Effector memory CD4-positive, alpha-beta T cell (primary cell): ENCODE results near the gene CCNO.

Experiments used
- DNase-seq, 3 donors: peaks; one replicate each; pipeline ENCODE4 v3.0.0-alpha.2; 2020
- H3K27ac ChIP-seq: 2 replicates; pipeline ENCODE4 v1.7.0; 2013; ENCODE audit warnings: mild to moderate bottlenecking, low read length, moderate library complexity; ENCODE audit not compliant: insufficient read depth, poor library complexity, severe bottlenecking
- H3K27me3 ChIP-seq: replicated peaks from 2 replicates; pipeline ENCODE4 v1.7.0; 2013; ENCODE audit warnings: mild to moderate bottlenecking, low read length; ENCODE audit not compliant: insufficient read depth, control insufficient read depth, poor library complexity, severe bottlenecking
- H3K36me3 ChIP-seq: 2 replicates; pipeline ENCODE4 v1.7.0; 2013; ENCODE audit warnings: mild to moderate bottlenecking, low read length, moderate library complexity; ENCODE audit not compliant: control insufficient read depth, insufficient read depth
- H3K4me1 ChIP-seq: 2 replicates; pipeline ENCODE4 v1.7.0; 2013; ENCODE audit warnings: low read length, mild to moderate bottlenecking; ENCODE audit not compliant: control insufficient read depth, insufficient read depth, poor library complexity, severe bottlenecking
- H3K4me3 ChIP-seq: 2 replicates; pipeline ENCODE4 v1.7.0; 2013; ENCODE audit warnings: low read length, low read depth, mild to moderate bottlenecking; ENCODE audit not compliant: insufficient read depth, poor library complexity, severe bottlenecking
- H3K9me3 ChIP-seq: 2 replicates; pipeline ENCODE4 v1.7.0; 2013; ENCODE audit warnings: mild to moderate bottlenecking, low read length, moderate library complexity; ENCODE audit not compliant: control insufficient read depth

CCNO gene

GRCh38 chr5:55188656-55189540, 44.5 kb downstream of the CCNO start:
- DNase-seq: no peak
- H3K9me3 ChIP-seq: no peaks in the 10 kb centered on the region
- peaks cover 24% of the 10 kb centered on the region for H3K27me3 ChIP-seq
- no peak overlapping the region for H3K27ac ChIP-seq
- H3K36me3 ChIP-seq: no peaks in the 10 kb centered on the region
- no peaks in the 10 kb centered on the region for H3K4me1 ChIP-seq
- no peak overlapping the region for H3K4me3 ChIP-seq

DNA sequence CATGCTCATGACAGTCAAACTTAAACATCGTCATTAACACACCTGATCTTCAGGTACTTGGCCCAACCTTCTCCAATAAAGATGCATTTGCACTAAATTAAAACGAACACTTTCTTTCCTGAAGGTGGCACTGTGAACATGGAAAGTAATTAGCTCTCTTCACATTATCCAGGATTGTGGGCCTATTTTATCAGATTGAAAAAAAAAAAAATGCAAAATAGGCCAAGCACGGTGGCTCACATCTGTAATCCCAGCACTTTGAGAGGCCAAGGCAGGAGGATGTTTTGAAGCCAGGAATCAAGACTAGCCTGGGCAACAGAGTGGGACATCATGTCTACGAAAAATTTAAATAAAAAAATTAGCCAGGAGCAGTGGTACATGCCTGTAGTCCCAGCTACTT, 46.0 kb downstream of the CCNO start:
- Histone ChIP-seq H3K27ac (no peak overlapping the region), H3K9me3 (no peaks in the 10 kb centered on the region), H3K4me3 (no peak overlapping the region), H3K36me3 (no peaks in the 10 kb centered on the region), H3K4me1 (no peaks in the 10 kb centered on the region), H3K27me3 (peaks cover 24% of the 10 kb centered on the region)
- DNase-seq: no peak
